ENCODE measurements around the gene RASAL2. TPM values are rescaled to one million over a fixed set of nuclear protein-coding genes. Genes with fewer than 3 reads are reported as not detected.

Gene RASAL2
- total RNA-seq, 1 donor from 2014 or later: 26.8 TPM

DNA sequence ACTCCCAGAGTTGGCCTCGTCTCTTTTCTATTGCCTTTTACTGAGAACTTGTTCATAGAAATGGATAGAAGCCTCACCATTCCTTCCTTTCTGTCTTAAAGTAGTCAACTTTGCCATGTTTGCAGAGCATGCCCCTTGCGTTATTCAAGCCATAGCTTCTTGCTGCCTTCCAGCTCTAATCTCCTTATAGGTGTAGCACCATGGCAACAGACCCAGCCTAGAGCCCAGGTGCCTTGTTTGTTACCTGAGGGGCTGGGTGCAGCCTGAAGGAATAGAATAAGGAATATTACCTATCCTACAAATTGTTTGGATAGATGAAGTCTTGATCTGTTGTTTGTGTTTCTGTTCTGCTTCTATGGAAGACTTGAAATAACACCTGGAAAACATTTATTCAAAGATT is 343.0 kb downstream of the RASAL2 start:
- ATAC-seq (ENCODE audit: poor library complexity): no peak
- no peak for DNase-seq
- intact Hi-C loops (cut with DNase I): no loop called here

DNA sequence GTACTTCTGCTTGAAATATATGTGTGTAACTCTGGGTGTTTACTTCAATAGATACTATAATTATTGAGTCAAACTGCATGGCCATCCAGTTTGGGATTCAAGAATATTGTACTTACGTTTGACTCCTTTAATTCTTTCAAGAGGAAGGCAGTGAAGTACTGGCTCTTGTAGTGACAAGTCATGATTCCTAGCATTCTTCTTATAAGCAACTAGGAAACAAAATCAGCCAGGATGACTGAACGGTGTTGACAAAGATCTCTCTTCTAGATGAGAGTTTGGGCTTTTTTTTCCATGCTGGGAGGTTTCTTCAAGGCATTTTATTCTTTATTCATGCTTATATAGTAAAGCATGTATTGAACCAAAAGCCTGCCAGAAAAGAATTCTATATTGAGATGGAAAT is 344.5 kb downstream of the RASAL2 start:
- ATAC-seq (ENCODE audit: poor library complexity) (no peak), DNase-seq (no peak)
- intact Hi-C loops (cut with DNase I): no loop called here

DNA sequence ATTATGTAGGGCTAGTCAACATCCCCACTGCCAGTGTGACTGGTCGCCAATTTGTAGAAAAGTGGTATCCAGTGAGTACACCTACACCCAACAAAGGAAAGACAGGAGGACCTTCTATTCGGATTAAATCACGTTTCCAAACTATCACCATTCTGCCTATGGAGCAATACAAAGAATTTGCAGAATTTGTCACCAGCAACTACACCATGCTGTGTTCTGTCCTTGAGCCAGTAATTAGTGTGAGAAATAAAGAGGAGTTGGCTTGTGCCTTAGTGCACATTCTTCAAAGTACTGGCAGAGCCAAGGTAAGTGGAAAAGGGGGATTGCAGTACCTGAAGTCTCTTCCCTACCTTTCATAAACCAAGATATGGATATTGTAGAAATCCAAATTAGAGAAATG is 349.0 kb downstream of the RASAL2 start:
- ATAC-seq (ENCODE audit: poor library complexity): no peak
- no peak for DNase-seq
- intact Hi-C loops (cut with DNase I): no loop called here

DNA sequence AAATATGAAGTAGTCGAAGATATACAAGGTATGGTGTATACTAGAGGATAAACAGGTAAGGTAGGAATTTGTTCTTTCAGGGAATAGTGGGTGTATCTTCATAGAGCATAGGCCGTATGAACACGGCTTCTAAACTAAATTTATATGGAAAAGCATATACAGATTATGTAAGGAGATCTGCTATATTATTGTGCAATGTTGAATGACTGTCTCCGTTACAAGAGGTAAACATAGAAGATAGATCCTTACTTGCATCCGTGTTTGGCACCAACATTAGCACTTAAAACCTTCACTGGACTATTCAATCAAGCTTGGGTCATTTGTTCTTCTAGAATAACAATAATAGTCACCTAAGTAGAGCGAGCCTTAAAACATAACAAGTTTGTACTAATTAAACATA is 357.0 kb downstream of the RASAL2 start:
- no peak for ATAC-seq (ENCODE audit: poor library complexity)

DNA sequence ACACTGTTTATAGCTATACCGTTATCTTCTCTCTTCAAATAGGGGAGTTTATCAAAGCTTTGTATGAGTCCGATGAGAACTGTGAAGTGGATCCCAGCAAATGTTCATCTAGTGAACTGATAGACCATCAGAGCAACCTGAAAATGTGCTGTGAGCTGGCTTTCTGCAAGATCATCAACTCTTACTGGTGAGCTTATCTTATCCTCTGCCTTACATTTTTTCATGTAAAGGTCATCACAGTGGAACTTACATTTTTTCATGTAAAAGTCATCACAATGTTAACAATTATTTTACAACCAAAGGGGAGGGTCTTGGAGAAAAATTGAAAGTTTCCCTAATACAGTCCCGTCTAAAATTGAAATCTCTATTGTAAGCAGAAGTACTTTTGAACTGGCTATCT is 357.6 kb downstream of the RASAL2 start:
- ATAC-seq (ENCODE audit: poor library complexity): no peak
- intact Hi-C loops (cut with DNase I): no loop called here

More for the DNA sequence above, 357.0 kb downstream of the RASAL2 start:
- DNase-seq: no peak
- intact Hi-C loops (cut with DNase I): no loop called here

DNA sequence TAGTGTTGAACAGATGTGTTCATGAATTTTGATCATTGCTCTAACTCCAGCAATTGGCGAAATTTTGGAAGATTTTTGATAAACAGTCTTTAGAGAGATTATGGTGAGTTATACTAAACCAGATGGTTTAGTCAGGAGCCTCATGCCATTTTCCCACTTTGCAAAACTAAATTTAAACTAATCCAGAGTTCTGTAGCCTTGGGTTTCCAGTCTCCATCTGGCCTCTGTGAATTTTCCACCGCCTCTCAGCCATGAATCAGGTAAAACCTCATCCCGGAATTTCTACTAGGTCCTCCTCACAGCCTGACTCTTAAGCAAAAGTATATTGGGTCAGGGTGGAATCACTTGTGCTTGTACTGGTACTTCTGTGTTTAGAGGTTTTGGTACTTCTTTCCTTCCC is 358.1 kb downstream of the RASAL2 start:
- DNase-seq: no peak
- no peak for ATAC-seq (ENCODE audit: poor library complexity)
- intact Hi-C loops (cut with DNase I): no loop called here

More for the DNA sequence above, 357.6 kb downstream of the RASAL2 start:
- no peak for DNase-seq

DNA sequence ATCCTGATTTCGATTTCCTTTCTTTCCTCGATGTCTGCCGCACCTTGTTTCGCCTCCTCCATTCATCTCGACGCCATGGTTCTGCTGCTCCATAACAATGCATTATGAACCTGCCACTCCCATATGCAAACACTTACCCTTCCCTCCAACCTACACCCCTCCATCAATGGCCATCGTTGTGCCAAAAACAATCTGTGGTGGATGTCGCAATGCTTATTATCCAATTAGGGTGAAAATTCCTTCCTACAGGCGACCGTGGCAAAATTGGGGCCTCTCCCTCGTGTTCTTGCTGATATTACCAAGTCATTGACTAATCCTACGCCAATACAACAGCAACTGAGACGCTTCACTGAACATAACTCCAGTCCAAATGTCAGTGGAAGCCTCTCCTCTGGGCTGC is 362.6 kb downstream of the RASAL2 start:
- ATAC-seq (ENCODE audit: poor library complexity): no peak
- intact Hi-C loops (cut with DNase I): no loop called here
- DNase-seq: no peak

DNA sequence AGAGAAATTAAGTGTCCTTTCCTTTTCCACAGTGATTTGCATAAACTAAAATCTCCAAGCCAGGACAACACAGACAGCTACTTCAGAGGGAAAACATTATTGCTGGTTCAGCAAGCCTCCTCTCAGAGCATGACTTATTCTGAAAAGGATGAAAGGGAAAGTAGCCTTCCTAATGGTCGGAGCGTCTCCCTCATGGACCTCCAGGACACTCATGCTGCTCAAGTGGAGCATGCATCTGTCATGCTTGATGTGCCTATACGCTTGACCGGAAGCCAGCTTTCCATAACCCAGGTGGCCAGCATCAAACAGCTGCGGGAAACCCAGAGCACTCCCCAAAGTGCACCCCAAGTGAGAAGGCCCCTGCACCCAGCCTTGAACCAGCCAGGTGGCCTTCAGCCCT is 363.7 kb downstream of the RASAL2 start:
- intact Hi-C loops (cut with DNase I): no loop called here
- ATAC-seq (ENCODE audit: poor library complexity) (no peak), DNase-seq (no peak)

DNA sequence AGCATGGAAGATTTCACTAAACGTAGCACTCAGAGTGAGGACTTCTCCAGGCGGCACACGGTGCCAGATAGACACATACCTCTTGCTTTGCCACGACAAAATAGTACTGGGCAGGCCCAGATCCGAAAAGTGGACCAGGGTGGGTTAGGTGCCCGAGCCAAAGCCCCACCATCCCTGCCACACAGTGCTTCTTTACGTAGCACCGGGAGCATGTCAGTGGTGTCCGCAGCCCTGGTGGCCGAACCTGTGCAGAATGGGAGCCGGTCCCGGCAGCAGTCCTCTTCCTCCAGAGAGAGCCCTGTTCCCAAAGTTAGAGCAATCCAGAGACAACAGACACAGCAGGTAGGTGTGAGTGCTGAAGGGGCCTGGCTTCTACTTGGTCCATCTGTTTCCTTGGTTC is 364.3 kb downstream of the RASAL2 start:
- intact Hi-C loops (cut with DNase I): no loop called here
- ATAC-seq (ENCODE audit: poor library complexity) (no peak), DNase-seq (peak; percentile 39)

DNA sequence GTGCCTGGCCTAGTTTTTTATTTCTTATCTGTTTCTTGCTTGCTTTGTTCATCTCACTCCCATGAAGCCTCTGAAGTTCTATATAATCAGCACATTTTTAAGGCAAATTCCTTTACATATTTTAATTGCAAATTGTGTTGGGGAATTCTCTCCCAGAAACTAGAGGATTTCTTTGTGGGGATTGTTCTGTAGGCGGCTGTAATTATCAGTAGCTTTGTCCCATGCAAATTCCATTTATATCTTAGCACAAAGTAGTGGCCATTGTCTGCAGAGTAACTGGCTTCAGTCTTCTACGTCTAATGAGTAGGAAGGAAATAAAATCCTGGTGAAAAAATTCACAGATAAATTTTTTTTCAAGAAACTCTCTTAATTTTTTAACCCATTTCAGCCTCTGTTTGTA is 367.2 kb downstream of the RASAL2 start:
- DNase-seq (no peak), ATAC-seq (ENCODE audit: poor library complexity) (no peak)
- intact Hi-C loops (cut with DNase I): no loop called here

DNA sequence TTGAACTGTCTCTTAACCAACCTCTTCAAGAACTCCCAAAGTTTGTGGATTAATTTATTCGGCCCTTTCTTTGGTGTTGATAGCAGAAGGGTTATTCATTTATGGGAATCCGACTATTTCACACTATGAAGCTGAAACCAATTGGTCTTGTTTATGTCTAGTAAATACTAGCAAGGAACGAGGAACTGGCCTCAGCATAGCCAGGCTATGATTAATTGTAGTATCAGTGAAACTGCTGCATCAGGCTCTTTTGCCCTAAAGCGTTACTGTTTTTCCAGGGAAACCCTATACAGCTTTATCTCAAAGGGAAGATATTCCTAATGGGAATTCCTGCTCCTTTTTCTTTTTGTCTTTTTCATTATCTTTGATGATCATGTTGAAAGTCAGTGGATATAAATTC is 367.8 kb downstream of the RASAL2 start:
- intact Hi-C loops (cut with DNase I): no loop called here
- no peak for DNase-seq
- no peak for ATAC-seq (ENCODE audit: poor library complexity)

DNA sequence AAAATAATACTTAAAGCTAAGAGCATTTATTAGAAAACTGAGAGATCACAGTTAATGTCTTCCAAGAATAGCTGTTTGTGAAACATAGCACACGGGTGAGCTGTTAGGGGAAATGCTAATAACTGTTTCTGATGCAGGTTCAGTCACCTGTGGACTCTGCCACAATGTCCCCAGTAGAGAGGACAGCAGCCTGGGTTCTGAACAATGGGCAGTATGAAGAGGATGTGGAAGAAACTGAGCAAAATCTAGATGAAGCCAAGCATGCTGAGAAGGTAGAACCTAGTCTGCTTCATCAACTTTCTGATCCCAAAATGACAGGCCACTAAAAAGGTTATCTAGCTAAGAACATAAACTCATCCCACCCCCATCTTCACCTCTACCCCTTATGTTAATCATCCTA is 370.2 kb downstream of the RASAL2 start:
- ATAC-seq (ENCODE audit: poor library complexity) (no peak), DNase-seq (no peak)
- intact Hi-C loops (cut with DNase I): no loop called here

DNA sequence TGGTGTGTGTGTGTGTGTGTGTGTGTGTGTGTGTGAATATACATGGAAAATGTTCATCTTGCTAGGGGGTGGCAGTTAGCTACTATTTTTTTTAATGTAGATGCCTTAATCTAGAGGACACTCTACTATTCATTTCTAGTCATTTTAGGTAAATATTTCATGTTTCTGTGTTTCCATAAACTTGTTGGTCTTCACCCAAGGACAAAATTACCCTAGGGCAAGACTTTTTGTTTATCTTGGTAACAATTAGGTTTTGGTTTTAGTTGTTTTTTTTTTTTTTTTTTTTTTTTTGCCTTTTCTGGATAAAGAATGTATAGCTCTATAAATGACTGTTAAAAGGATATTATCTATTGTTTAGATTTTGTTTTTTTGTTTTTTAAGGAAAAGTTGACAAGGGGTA is 370.7 kb downstream of the RASAL2 start:
- no peak for ATAC-seq (ENCODE audit: poor library complexity)
- intact Hi-C loops (cut with DNase I): no loop called here
- no peak for DNase-seq

DNA sequence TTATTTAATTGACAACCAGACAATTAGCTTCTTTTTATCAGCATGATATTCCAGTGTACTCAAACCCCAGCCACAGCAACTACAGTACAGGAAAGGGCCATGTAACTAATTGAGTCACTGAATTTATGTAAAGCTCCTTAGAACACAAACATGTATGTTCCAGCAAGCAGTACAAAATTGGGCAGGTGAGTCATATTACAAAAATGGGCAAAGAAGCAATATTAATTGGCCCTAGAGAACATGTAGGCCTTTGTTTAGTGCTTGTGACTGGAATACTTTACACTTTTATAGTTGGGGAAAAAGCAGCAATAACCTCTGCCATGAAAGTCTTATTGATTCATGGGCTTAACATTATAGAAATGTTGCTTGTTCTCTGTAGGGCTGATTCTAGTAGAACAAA is 371.1 kb downstream of the RASAL2 start:
- DNase-seq (no peak), ATAC-seq (ENCODE audit: poor library complexity) (no peak)
- intact Hi-C loops (cut with DNase I): no loop called here

DNA sequence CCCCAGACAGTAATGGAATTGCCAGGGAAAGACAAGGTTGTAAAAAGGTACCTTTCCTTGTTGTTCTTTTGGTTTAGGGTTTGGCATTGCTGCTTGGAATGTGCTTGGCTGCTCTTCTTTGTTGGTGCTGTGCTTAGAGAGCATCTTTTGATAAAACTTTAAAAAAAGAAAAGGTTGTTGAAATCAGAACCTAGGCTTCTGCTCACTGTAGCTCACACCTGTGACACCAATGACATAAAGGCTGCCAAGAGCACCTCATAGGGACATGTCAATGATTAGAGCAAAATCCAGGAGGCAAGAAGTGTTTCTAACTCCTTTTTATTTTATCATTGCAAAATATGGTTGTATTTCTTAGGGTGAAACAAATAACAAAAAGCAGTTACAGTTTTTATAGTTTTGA is 373.9 kb downstream of the RASAL2 start:
- ATAC-seq (ENCODE audit: poor library complexity) (peak; percentile 55), DNase-seq (no peak)
- intact Hi-C loops (cut with DNase I): no loop called here

DNA sequence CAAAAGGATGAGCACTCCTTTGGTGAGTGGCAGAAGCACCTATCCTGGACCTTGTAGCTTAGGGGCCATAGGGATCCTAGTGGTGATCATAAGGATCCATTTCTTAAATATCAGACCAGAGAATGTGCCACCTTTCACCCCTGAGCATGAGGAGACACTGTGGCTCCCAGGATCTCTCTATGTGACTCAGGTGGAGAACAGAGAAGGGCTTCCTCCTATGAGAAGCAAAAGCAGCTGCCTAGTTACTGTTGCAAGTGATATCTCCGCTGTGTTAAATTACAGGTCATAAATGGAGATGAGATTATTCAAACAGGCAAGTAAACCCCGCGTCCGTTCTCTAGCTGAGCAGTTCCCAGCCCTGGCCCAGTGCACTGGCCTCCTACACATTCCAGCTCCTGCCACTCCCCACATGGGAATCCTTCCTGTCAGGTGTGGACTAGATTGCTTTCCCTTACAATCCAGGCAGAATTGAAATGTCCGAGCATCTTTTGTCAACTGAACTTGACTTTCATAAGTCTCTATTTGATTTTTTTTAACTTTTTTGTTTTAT is 376.6 kb downstream of the RASAL2 start:
- no peak for ATAC-seq (ENCODE audit: poor library complexity)
- intact Hi-C loops (cut with DNase I): no loop called here
- DNase-seq: no peak

DNA sequence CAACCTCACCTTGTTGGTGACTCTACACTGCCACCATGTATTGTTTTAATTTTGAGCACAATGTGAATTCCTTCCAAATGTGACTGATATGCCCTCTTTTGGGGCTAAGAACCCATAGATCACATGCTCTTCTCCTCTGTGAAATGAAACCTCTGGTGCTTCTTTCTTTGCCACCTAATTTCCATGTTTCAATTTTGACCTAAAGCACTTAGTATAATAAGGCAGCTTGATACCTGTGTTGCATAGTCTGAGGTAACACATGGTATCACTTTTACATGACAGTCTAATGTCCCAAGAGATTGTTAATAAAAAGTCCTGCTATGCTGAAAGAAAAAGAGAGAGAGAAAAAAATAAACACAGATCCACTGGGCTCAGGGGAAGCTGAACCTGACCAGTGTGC is 378.6 kb downstream of the RASAL2 start:
- DNase-seq (no peak), ATAC-seq (ENCODE audit: poor library complexity) (no peak)
- intact Hi-C loops (cut with DNase I): no loop called here

DNA sequence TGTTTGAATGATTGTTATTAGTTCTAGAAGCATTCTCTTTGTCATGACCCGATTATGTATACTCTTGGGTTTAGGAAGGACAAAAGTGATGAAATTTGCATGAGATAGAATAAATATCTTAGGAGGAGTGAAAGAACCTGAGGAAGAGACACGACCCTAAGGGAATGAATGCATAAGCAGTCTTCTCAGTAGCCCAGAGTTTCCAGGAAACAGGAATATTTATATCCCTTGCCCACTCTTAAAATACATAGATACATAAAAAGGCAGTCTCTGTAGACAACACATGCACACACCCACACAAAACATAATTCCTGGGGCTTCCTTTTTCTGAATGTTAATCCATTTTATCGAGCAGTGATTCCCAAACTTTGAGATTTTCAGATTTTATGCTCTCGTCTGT is 383.5 kb downstream of the RASAL2 start:
- ATAC-seq (ENCODE audit: poor library complexity) (no peak), DNase-seq (no peak)
- intact Hi-C loops (cut with DNase I): no loop called here

DNA sequence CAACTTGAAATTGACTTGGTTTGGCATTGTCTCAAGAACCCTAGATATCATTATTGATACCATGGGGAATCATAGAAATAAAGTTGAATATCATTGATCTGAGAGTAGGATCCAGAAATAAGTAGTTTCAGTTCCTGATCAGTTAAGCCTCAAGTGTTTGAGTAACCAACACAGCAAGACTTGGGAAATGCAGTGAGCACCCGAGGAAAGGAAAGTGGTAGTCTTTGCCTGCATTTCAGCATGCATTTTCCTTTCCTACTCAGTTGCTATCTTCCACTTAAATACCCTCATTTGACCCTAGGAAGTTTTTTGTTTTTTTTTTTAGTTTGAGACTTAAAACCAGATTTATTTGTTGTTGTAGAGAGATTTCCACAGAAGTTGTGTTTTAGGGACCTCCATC is 383.9 kb downstream of the RASAL2 start:
- DNase-seq: no peak
- intact Hi-C loops (cut with DNase I): no loop called here
- no peak for ATAC-seq (ENCODE audit: poor library complexity)

DNA sequence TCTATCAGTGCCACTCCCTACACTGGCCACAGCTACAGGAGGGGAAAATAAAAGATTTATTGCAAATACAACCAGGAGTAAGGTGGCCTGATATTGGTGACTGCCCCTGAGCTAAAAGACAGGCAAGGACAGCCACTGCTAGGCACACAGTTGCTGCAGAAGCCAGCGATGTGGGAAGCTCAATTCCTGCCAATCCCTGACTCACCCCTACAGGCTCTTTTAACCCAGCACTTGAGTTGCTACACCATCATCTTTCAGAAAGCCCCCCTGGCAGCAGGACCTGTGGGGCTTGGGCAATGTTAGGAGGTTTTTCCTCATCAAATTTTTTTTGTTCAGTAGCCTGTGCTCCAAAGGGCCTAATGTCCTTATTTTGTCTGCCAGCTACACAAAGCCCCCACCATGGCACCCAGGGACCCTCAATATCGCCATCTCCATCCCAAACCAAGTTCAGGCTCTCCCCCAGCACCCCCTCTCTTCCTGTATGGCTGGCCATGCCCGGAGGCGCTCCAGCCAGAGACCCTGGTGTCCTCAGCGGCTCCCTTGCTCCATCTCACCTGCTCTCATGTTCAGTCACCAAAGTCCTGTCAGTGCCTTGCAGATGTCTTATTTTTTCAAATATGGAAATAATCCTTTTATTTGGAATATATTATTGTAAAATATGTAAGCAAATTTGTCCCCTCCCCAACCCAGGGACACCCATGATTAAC is 389.5 kb downstream of the RASAL2 start:
- intact Hi-C loops (cut with DNase I): no loop called here
- no peak for ATAC-seq (ENCODE audit: poor library complexity)
- DNase-seq: no peak

DNA sequence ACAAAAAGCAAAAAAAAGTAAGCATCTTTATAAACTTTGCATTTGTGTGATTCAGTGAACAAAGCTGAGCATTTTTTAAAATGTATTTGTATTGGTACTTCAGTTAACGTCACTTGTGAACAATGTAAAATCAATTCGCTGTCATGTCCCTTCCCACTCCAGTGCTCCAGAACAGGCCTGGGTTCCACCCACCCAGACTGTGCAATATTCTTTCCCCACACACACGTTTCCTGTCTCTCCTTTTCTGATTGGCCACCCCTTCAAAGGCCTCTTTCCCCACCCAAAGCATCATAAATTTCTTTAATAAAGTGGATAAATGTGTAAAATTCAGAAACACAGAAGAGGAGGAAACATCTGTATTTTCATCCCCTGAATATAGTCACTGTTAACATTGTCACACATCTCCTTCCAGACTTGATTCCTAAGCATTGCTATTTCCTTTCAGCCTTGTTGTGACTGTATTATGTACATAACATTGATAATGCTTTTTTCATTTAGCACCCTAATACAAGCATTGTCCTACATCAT is 390.9 kb downstream of the RASAL2 start:
- DNase-seq (no peak), ATAC-seq (ENCODE audit: poor library complexity) (no peak)
- intact Hi-C loops (cut with DNase I): no loop called here
